HepG2 (cell line): ENCODE measurements around the gene P2RX3. TPM values are rescaled to one million over a fixed set of nuclear protein-coding genes. Genes with fewer than 3 reads are reported as not detected.

Experiments used
- BRD4 ChIP-seq: sonication (generic); formaldehyde crosslinking; IDR thresholded peaks from 2 replicates; pipeline ENCODE4 v1.4.0; 2020; ENCODE audit warnings: missing genetic modification reagents
- CAMTA2 ChIP-seq: sonication (generic); formaldehyde crosslinking; IDR thresholded peaks from 2 replicates; pipeline ENCODE4 v1.4.0; 2020; ENCODE audit warnings: mild to moderate bottlenecking, missing genetic modification reagents, borderline replicate concordance
- CCDC6 ChIP-seq: sonication (generic); formaldehyde crosslinking; IDR thresholded peaks from 2 replicates; pipeline ENCODE4 v1.8.1; 2022; ENCODE audit warnings: mild to moderate bottlenecking, missing genetic modification reagents, moderate library complexity
- CENPT ChIP-seq: sonication (generic); formaldehyde crosslinking; IDR thresholded peaks from 2 replicates; pipeline ENCODE4 v1.8.0; 2022; ENCODE audit warnings: low read depth, mild to moderate bottlenecking, moderate library complexity, missing genetic modification reagents
- HNRNPLL ChIP-seq: fragments of 200-400 bp; formaldehyde crosslinking; IDR thresholded peaks from 2 replicates; pipeline ENCODE4 v1.6.1; 2017; ENCODE audit warnings: mild to moderate bottlenecking, low read depth, low read length; ENCODE audit not compliant: poor library complexity, severe bottlenecking
- JDP2 ChIP-seq: sonication (generic); formaldehyde crosslinking; IDR thresholded peaks from 2 replicates; pipeline ENCODE4 v1.8.1; 2022; ENCODE audit warnings: missing genetic modification reagents, borderline replicate concordance
- JUND ChIP-seq: sonication (generic); formaldehyde crosslinking; IDR thresholded peaks from 2 replicates; pipeline ENCODE4 v1.8.0; 2022; ENCODE audit warnings: mild to moderate bottlenecking, missing genetic modification reagents
- MLLT10 ChIP-seq: sonication (generic); formaldehyde crosslinking; IDR thresholded peaks from 2 replicates; pipeline ENCODE4 v1.4.0; 2020; ENCODE audit warnings: missing genetic modification reagents
- MTF1 ChIP-seq: sonication (generic); formaldehyde crosslinking; IDR thresholded peaks from 2 replicates; pipeline ENCODE4 v1.5.0; 2020; ENCODE audit warnings: missing genetic modification reagents
- NFRKB ChIP-seq: fragments of 450-650 bp; IDR thresholded peaks from 2 replicates; pipeline ENCODE4 v1.6.1; 2017
- NR0B2 ChIP-seq: sonication (generic); formaldehyde crosslinking; IDR thresholded peaks from 2 replicates; pipeline ENCODE4 v1.4.0; 2020; ENCODE audit warnings: mild to moderate bottlenecking, missing genetic modification reagents
- PITX1 ChIP-seq: sonication (generic); formaldehyde crosslinking; IDR thresholded peaks from 2 replicates; pipeline ENCODE4 v1.5.1; 2020; ENCODE audit warnings: mild to moderate bottlenecking, missing genetic modification reagents
- SRSF9 ChIP-seq: fragments of 200-400 bp; formaldehyde crosslinking; IDR thresholded peaks from 2 replicates; pipeline ENCODE4 v1.6.1; 2018; ENCODE audit warnings: borderline replicate concordance, mild to moderate bottlenecking, low read depth, low read length; ENCODE audit not compliant: insufficient read depth, poor library complexity, severe bottlenecking
- ZNF414 ChIP-seq: sonication (generic); formaldehyde crosslinking; IDR thresholded peaks from 2 replicates; pipeline ENCODE4 v1.5.0; 2020; ENCODE audit warnings: missing genetic modification reagents
- ZNF549 ChIP-seq: sonication (generic); formaldehyde crosslinking; IDR thresholded peaks from 2 replicates; pipeline ENCODE4 v1.5.0; 2020; ENCODE audit warnings: missing genetic modification reagents
- ZNF556 ChIP-seq: sonication (generic); formaldehyde crosslinking; IDR thresholded peaks from 2 replicates; pipeline ENCODE4 v1.4.0; 2020; ENCODE audit warnings: mild to moderate bottlenecking, missing genetic modification reagents, borderline replicate concordance
- ZNF616 ChIP-seq: sonication (generic); formaldehyde crosslinking; IDR thresholded peaks from 2 replicates; pipeline ENCODE4 v1.5.0; 2020; ENCODE audit warnings: low read depth, mild to moderate bottlenecking, missing genetic modification reagents
- ZNF678 ChIP-seq: sonication (generic); formaldehyde crosslinking; IDR thresholded peaks from 2 replicates; pipeline ENCODE4 v1.4.0; 2020; ENCODE audit warnings: mild to moderate bottlenecking, missing genetic modification reagents
- ZNF788 ChIP-seq: sonication (generic); formaldehyde crosslinking; IDR thresholded peaks from 2 replicates; pipeline ENCODE4 v1.5.0; 2020; ENCODE audit warnings: mild to moderate bottlenecking, missing genetic modification reagents, borderline replicate concordance
- polyA plus RNA-seq, 8 experiments: library from polyadenylated mRNA; depleted of rRNA in 3 of 8; stranded (reverse) in 7 of 8; unstranded in 1 of 8; fragments of >200 nt; fragmentation: Illumina TruSeq in 4 of 8; extraction: Trizol in 4 of 8; gene quantifications; 2 replicates each; pipeline versions ENCODE4 v1.2.1 to v1.2.3, GENCODE V29; 2011 to 2016; ENCODE audit warnings: low read depth in 4 of 8, missing spikeins in 1 of 8, mixed read lengths in 1 of 8; ENCODE audit not compliant: insufficient read depth in 1 of 8
- total RNA-seq, 5 experiments: library from RNA; depleted of rRNA; stranded (reverse); fragments of >200 nt; fragmentation: Illumina TruSeq; extraction: Trizol; gene quantifications; 2 replicates each; pipeline ENCODE4 v1.2.3, GENCODE V29; 2016; ENCODE audit warnings: low read depth in 1 of 5
- TF ChIP-seq, protein P1 (sequence below): fragments of 450-650 bp; IDR thresholded peaks from 2 replicates; pipeline ENCODE4 v1.6.1; 2017; ENCODE audit warnings: mild to moderate bottlenecking
- TF ChIP-seq, protein P2 (sequence below): sonication (generic); formaldehyde crosslinking; IDR thresholded peaks from 2 replicates; pipeline ENCODE4 v1.5.0; 2020; ENCODE audit warnings: mild to moderate bottlenecking, missing genetic modification reagents
- TF ChIP-seq, protein P3 (sequence below): sonication (generic); formaldehyde crosslinking; conservative IDR thresholded peaks from 2 replicates; pipeline ENCODE4 v1.8.0; 2022; ENCODE audit warnings: missing genetic modification reagents

The P2RX3 gene
- total and polyA plus RNA-seq, 2 of the 13 experiments (the other 11 are each of a cell fraction or from before 2014, with no cell fraction given) = 0.08 TPM; not detected in 1

DNA sequence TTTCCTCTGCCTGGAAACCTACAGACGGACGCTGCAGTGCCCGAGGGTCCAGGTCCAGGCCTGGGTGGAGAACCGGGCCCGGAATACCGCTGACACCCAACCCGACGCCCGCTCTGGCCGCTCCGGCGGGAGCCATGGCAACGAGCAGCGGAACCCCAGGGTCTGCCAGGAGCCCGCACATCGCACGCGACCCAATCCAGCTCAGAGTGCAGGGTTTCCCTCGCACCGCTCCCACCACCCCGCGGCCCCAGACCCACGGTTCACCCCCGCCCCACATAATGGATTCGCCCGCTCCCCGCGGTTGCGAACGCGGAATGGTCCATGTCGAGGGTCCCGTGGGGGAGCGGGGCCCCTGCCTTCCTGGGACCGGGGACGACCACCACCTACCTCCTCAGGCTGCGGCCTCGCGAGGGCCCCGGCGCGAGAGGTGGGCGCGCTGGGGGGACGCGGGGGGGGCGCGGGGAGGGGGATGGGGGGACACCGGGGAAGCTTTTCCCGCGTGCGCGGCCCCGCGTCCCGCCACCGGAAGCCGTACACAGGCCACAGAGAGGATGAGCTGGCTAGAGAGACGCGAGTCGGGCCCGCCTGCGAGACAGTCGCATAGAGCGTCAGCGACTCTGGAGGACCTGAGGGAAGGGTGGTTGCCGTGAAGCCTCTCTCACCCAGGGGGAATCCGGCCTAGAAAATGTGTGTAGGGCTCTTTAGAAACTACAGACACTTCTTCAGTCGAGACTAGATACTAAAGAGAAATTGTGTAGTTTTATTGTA lies 2.6 kb upstream of the P2RX3 start, which contains the start of gene SSRP1 (continued):
- TF ChIP-seq ZNF788 (CRISPR knock-in tag) (peak; percentile 7; the same call in 1 of the 2 replicates), MTF1 (CRISPR knock-in tag) (no peak), HNRNPLL (peak; percentile 23), MLLT10 (CRISPR knock-in tag) (no peak), NFRKB (no peak), BRD4 (no peak), ZNF549 (CRISPR knock-in tag) (no peak), PITX1 (no peak), CENPT (CRISPR knock-in tag) (peak; percentile 58; the same call in 1 of the 2 replicates), ZNF414 (peak; percentile 83), ZNF556 (CRISPR knock-in tag) (no peak), JUND (CRISPR knock-in tag) (no peak), ZNF678 (CRISPR knock-in tag) (no peak), CCDC6 (CRISPR knock-in tag) (no peak), JDP2 (CRISPR knock-in tag) (no peak), NR0B2 (CRISPR knock-in tag) (no peak), ZNF616 (CRISPR knock-in tag) (no peak), SRSF9 (no peak), CAMTA2 (CRISPR knock-in tag) (no peak)
- TF ChIP-seq, protein P1, sequence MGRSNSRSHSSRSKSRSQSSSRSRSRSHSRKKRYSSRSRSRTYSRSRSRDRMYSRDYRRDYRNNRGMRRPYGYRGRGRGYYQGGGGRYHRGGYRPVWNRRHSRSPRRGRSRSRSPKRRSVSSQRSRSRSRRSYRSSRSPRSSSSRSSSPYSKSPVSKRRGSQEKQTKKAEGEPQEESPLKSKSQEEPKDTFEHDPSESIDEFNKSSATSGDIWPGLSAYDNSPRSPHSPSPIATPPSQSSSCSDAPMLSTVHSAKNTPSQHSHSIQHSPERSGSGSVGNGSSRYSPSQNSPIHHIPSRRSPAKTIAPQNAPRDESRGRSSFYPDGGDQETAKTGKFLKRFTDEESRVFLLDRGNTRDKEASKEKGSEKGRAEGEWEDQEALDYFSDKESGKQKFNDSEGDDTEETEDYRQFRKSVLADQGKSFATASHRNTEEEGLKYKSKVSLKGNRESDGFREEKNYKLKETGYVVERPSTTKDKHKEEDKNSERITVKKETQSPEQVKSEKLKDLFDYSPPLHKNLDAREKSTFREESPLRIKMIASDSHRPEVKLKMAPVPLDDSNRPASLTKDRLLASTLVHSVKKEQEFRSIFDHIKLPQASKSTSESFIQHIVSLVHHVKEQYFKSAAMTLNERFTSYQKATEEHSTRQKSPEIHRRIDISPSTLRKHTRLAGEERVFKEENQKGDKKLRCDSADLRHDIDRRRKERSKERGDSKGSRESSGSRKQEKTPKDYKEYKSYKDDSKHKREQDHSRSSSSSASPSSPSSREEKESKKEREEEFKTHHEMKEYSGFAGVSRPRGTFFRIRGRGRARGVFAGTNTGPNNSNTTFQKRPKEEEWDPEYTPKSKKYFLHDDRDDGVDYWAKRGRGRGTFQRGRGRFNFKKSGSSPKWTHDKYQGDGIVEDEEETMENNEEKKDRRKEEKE = no peak
- TF ChIP-seq, protein P2, sequence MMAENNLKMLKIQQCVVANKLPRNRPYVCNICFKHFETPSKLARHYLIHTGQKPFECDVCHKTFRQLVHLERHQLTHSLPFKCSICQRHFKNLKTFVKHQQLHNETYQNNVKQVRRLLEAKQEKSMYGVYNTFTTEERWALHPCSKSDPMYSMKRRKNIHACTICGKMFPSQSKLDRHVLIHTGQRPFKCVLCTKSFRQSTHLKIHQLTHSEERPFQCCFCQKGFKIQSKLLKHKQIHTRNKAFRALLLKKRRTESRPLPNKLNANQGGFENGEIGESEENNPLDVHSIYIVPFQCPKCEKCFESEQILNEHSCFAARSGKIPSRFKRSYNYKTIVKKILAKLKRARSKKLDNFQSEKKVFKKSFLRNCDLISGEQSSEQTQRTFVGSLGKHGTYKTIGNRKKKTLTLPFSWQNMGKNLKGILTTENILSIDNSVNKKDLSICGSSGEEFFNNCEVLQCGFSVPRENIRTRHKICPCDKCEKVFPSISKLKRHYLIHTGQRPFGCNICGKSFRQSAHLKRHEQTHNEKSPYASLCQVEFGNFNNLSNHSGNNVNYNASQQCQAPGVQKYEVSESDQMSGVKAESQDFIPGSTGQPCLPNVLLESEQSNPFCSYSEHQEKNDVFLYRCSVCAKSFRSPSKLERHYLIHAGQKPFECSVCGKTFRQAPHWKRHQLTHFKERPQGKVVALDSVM (CRISPR knock-in tag) = no peak
- TF ChIP-seq, protein P3, sequence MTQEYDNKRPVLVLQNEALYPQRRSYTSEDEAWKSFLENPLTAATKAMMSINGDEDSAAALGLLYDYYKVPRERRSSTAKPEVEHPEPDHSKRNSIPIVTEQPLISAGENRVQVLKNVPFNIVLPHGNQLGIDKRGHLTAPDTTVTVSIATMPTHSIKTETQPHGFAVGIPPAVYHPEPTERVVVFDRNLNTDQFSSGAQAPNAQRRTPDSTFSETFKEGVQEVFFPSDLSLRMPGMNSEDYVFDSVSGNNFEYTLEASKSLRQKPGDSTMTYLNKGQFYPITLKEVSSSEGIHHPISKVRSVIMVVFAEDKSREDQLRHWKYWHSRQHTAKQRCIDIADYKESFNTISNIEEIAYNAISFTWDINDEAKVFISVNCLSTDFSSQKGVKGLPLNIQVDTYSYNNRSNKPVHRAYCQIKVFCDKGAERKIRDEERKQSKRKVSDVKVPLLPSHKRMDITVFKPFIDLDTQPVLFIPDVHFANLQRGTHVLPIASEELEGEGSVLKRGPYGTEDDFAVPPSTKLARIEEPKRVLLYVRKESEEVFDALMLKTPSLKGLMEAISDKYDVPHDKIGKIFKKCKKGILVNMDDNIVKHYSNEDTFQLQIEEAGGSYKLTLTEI (CRISPR knock-in tag) = no peak
